ENCODE results near the gene WASF1. TPM values are rescaled to one million over a fixed set of nuclear protein-coding genes. Genes with fewer than 3 reads are reported as not detected.

The WASF1 gene
- polyA plus RNA-seq, 2 of the 4 experiments (the other 2 are of a cell fraction) = 12.8 to 21.0 TPM

DNA sequence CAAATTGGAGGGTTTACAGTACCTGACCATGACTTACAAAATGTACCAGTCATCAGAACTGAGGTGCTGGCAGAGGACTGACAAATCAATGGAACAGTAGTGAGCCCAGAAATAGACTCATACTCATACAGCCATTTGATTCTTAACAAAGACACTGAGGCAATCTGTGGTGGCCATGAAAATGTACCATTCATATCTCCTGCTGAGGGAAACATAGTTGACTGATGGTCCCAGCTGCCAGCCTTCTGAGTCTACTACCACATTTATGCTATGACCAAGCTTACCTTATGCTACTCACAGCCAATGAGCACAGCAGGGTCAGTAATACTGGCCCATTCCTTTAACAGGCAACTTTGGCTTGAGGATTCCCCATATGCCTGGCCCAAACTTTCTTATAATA, 88.6 kb downstream of the WASF1 start:
- ChIA-PET CTCF (no interaction called here), POLR2A (no interaction called here)
- Histone ChIP-seq H3K4me2 (no peak overlapping the region), H3K4me1 (no peaks in the 10 kb centered on the region), H3K4me3 (no peak overlapping the region), H3K27ac (no peak overlapping the region), H3K9me3 (no peaks in the 10 kb centered on the region)
- no peak for FAIRE-seq
- no peak for DNase-seq (ENCODE audit: low read depth in 1 of 2, low spot score in 1 of 2)
- TF ChIP-seq RNF2 (IDR thresholded peaks at IDR 0.05; ENCODE audit: borderline replicate concordance, low read depth) (no peak), MAFK (IDR thresholded peaks at IDR 0.05; ENCODE audit: partially characterized antibody) (no peak), ZC3H11A (IDR thresholded peaks at IDR 0.05) (no peak), SREBF2 (IDR thresholded peaks at IDR 0.05) (no peak), NR3C1 (IDR thresholded peaks at IDR 0.05) (no peak), CBX8 (IDR thresholded peaks at IDR 0.05) (no peak), KDM1A (IDR thresholded peaks at IDR 0.05; ENCODE audit: low read depth) (no peak), HEYL (CRISPR knock-in tag; IDR thresholded peaks at IDR 0.05) (no peak), NFE2L2 (conservative IDR thresholded peaks at IDR 0.05; ENCODE audit: low read length) (no peak)
- TF ChIP-seq, protein P1, sequence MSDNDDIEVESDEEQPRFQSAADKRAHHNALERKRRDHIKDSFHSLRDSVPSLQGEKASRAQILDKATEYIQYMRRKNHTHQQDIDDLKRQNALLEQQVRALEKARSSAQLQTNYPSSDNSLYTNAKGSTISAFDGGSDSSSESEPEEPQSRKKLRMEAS (IDR thresholded peaks at IDR 0.05) = no peak
- no peak for ATAC-seq

DNA sequence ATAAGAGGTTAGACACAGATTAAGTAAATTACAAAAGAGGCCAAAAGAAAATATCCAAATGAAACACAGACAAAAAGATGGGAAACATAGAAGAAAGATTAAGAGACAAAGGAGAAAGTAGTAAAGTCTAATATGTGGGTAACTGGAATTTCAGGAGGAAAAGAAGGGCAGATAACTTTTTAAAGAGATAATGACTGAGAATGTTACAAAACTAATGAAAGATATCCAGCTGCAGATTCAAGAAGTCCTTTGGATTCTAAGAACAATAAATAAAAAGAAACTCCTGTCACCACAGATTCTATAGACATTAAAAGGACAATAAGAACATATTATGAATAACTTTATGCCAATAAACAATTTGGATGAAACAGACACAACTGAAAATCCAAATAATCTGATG, 90.1 kb downstream of the WASF1 start:
- no peak for FAIRE-seq

More for the DNA sequence above, 90.1 kb downstream of the WASF1 start:
- Histone ChIP-seq H3K27ac (no peak overlapping the region), H3K4me1 (no peaks in the 10 kb centered on the region), H3K9me3 (no peaks in the 10 kb centered on the region), H3K4me2 (no peak overlapping the region), H3K4me3 (no peak overlapping the region)
- TF ChIP-seq CBX8 (IDR thresholded peaks at IDR 0.05) (no peak), REST (IDR thresholded peaks at IDR 0.05) (no peak), NR3C1 (IDR thresholded peaks at IDR 0.05) (no peak), ESRRA (IDR thresholded peaks at IDR 0.05; ENCODE audit: borderline replicate concordance, low read length) (no peak), ATOH8 (CRISPR knock-in tag; IDR thresholded peaks at IDR 0.05; ENCODE audit: low read depth) (no peak), HOXB13 (CRISPR knock-in tag; IDR thresholded peaks at IDR 0.05; ENCODE audit: low read depth) (no peak), KDM1A (IDR thresholded peaks at IDR 0.05; ENCODE audit: low read depth) (no peak), USF2 (IDR thresholded peaks at IDR 0.05) (no peak), GATA3 (IDR thresholded peaks at IDR 0.05; ENCODE audit: borderline replicate concordance) (no peak)
- CTCF ChIA-PET = no interaction called here
- POLR2A ChIA-PET = no interaction called here
- DNase-seq (ENCODE audit: low read depth in 1 of 2, low spot score in 1 of 2) (no peak), ATAC-seq (no peak)

Data from A549 (cell line).